Spleen (tissue), 11 donors: ENCODE data around the gene KLF13. TPM values are rescaled to one million over a fixed set of nuclear protein-coding genes. Genes with fewer than 3 reads are reported as not detected.

ENCODE experiments used
- DNase-seq: peaks from one replicate; pipeline ENCODE4 v3.0.0-alpha.2; 2020
- H3K27ac ChIP-seq, 8 donors: fragments of 200-600 bp; sonication (generic) in 7 of 8; 1 replicate in 4 of 8; 2 replicates in 4 of 8; pipeline versions ENCODE4 v1.5.0 to v1.8.0; 2016 to 2021; ENCODE audit warnings: inconsistent platforms in 4 of 8, mild to moderate bottlenecking in 4 of 8, moderate library complexity in 1 of 8
- H3K27me3 ChIP-seq, 7 donors: fragments of 200-600 bp; sonication (generic) in 6 of 7; replicated peaks in 1 of 7; 1 replicate in 4 of 7; 2 replicates in 3 of 7; pipeline versions ENCODE4 v1.5.0 to v1.8.0; 2016 to 2021; ENCODE audit warnings: inconsistent platforms in 3 of 7, mild to moderate bottlenecking in 1 of 7
- H3K36me3 ChIP-seq, 6 donors: fragments of 200-600 bp; sonication (generic) in 5 of 6; 1 replicate in 4 of 6; 2 replicates in 2 of 6; pipeline versions ENCODE4 v1.5.0 to v1.8.0; 2016 to 2021; ENCODE audit warnings: inconsistent platforms in 2 of 6
- H3K4me1 ChIP-seq, 6 donors: fragments of 200-600 bp; sonication (generic) in 5 of 6; 1 replicate in 3 of 6; 2 replicates in 3 of 6; pipeline versions ENCODE4 v1.5.0 to v1.8.0; 2016 to 2021; ENCODE audit warnings: inconsistent platforms in 3 of 6
- H3K4me3 ChIP-seq, 8 donors: fragments of 200-600 bp; sonication (generic) in 7 of 8; 1 replicate in 4 of 8; 2 replicates in 4 of 8; pipeline versions ENCODE4 v1.5.0 to v1.8.0; 2016 to 2021; ENCODE audit warnings: inconsistent platforms in 4 of 8, mild to moderate bottlenecking in 4 of 8, moderate library complexity in 2 of 8
- H3K9me3 ChIP-seq, 8 donors: fragments of 200-600 bp; sonication (generic) in 7 of 8; 1 replicate in 4 of 8; 2 replicates in 4 of 8; pipeline versions ENCODE4 v1.5.0 to v1.8.0; 2016 to 2021; ENCODE audit warnings: inconsistent platforms in 4 of 8
- POLR2A ChIP-seq, 3 donors: fragments of 450-650 bp; IDR thresholded peaks; one replicate each; pipeline ENCODE4 v1.5.1; 2017; ENCODE audit warnings: antibody characterized with exemption in 3 of 3, mild to moderate bottlenecking in 1 of 3
- POLR2AphosphoS5 ChIP-seq, 3 donors: sonication (generic); formaldehyde crosslinking; IDR thresholded peaks; one replicate each; pipeline ENCODE4 v1.5.1; 2017; ENCODE audit warnings: antibody characterized with exemption in 3 of 3
- WGBS, 5 donors: extraction: QIAGEN DNeasy Blood & Tissue Kit in 3 of 5; methylation state at CpG; one replicate each; pipeline versions ENCODE4 v1.1.5 to v1.1.7; 2013 to 2018; 5-methylcytosine and 5-hydroxymethylcytosine counted together
- intact Hi-C: fragments of 100-400 bp; cut with DNase I; formaldehyde crosslinking; loops from one replicate; pipeline ENCODE4 v1.15.0; 2023; ENCODE audit warnings: low total_unique reads
- polyA plus RNA-seq, 3 donors: library from polyadenylated mRNA; stranded (reverse); fragments of 200-250 nt; gene quantifications; one replicate each; pipeline ENCODE4 v1.2.1, GENCODE V29; 2013
- total RNA-seq, 7 donors: library from RNA; depleted of rRNA in 3 of 7; stranded (reverse); fragments of >200 nt in 3 of 7; fragmentation: NEBNext Ultra II Directional in 4 of 7; extraction: Animal tissue kit (Norgen Biotek cat#: 25700) in 4 of 7; gene quantifications; one replicate each; pipeline versions ENCODE4 v1.1.0 to v1.2.1, GENCODE V29; 2016 to 2021
- TF ChIP-seq, protein P1 (sequence below), 11 experiments: fragments of 200-600 bp in 7 of 11; fragments of 450-650 bp in 4 of 11; sonication (generic) in 4 of 11; IDR thresholded peaks in 8 of 11; conservative IDR thresholded peaks in 3 of 11; 1 replicate in 7 of 11; 2 replicates in 4 of 11; pipeline versions ENCODE4 v1.4.0 to v1.8.0; 2016 to 2021; ENCODE audit warnings: antibody characterized with exemption in 11 of 11, inconsistent platforms in 4 of 11, mild to moderate bottlenecking in 1 of 11
- donor health status: healthy with polysubstance abuse.
- donor health status: DM: no; HTN: no; CAD: no; lungs with moderate emphysema.
- donor health status: DM: no; HTN: no; CAD: no.
- donor health status: Bipolar disorder and iron deficiency.
- donor health status: healthy.
- donor health status: DM: no; HTN: no; CAD: no.
- donor health status: DM: yes; HTN: yes; CAD: no.

Gene KLF13
- total and polyA plus RNA-seq, 10 donors: 21.8 to 111 (median 81.4) TPM

GRCh38 chr15:31338879-31339557 is 12.4 kb downstream of the KLF13 start:
- peak; percentile 83 for DNase-seq
- TF ChIP-seq, protein P1, sequence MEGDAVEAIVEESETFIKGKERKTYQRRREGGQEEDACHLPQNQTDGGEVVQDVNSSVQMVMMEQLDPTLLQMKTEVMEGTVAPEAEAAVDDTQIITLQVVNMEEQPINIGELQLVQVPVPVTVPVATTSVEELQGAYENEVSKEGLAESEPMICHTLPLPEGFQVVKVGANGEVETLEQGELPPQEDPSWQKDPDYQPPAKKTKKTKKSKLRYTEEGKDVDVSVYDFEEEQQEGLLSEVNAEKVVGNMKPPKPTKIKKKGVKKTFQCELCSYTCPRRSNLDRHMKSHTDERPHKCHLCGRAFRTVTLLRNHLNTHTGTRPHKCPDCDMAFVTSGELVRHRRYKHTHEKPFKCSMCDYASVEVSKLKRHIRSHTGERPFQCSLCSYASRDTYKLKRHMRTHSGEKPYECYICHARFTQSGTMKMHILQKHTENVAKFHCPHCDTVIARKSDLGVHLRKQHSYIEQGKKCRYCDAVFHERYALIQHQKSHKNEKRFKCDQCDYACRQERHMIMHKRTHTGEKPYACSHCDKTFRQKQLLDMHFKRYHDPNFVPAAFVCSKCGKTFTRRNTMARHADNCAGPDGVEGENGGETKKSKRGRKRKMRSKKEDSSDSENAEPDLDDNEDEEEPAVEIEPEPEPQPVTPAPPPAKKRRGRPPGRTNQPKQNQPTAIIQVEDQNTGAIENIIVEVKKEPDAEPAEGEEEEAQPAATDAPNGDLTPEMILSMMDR (IDR thresholded peaks at IDR 0.05 in 8 of 11, conservative IDR thresholded peaks at IDR 0.05 in 3 of 11): no peak
- TF ChIP-seq POLR2AphosphoS5 (IDR thresholded peaks at IDR 0.05): peak; percentile 35 to 73 (median 59)
- Histone ChIP-seq H3K27me3 (no peaks in the 10 kb centered on the region), H3K9me3 (no peaks in the 10 kb centered on the region), H3K4me3 (peak overlapping the region in 1 of 8 donors; percentile 40), H3K27ac (peak overlapping the region in 7 of 8 donors; percentile 37 to 100 (median 96)), H3K36me3 (peaks cover 0 to 23% (median 0%) of the 10 kb centered on the region in 6 donors), H3K4me1 (peaks cover 39 to 100% (median 99%) of the 10 kb centered on the region in 6 donors)
- 55 to 72% (median 63%) methylated on average over 9 of the region's 9 CpGs for WGBS, 5 donors
- intact Hi-C loops: loop anchor here (10.0 kb wide), 1 partner anchor 56 kb away; no protein-coding TSS in a partner anchor

DNA sequence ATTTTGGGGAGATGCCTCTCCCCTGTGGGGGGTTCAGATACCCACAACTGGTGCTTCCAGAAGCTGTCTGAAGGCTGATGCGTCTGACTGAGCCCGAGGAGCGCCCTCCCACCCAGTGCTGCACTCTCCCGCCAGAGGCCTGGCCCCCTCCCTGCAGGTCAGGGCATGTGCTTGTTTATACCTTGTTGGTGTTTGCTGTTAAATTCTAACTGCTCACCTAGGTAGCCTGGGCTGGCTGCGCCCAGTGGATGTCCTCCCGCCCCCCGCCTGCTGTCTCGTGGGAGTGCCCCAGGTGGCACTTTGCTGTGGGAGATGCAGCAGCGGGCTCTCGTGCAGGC is 12.9 kb downstream of the KLF13 start:
- Histone ChIP-seq H3K36me3 (peaks cover 0 to 23% (median 0%) of the 10 kb centered on the region in 6 donors), H3K9me3 (no peaks in the 10 kb centered on the region), H3K27me3 (no peaks in the 10 kb centered on the region), H3K4me3 (no peak overlapping the region), H3K27ac (peak overlapping the region in 7 of 8 donors; percentile 1 to 100 (median 96)), H3K4me1 (peaks cover 40 to 100% (median 99%) of the 10 kb centered on the region in 6 donors)
- intact Hi-C loops: loop anchor here (10.0 kb wide), 1 partner anchor 55 kb away; no protein-coding TSS in a partner anchor
- TF ChIP-seq POLR2A (IDR thresholded peaks at IDR 0.05): no peak
- peak in 1 of 3 donors; percentile 23 for TF ChIP-seq POLR2AphosphoS5 (IDR thresholded peaks at IDR 0.05)
- 66 to 84% (median 81%) methylated on average over 4 to 10 of the region's 10 CpGs for WGBS, 5 donors
- no peak for DNase-seq

- intact Hi-C loops: no loop called here
- DNase-seq: peak; percentile 18
- Histone ChIP-seq H3K4me1 (peaks cover 45 to 100% (median 99%) of the 10 kb centered on the region in 6 donors), H3K4me3 (no peak overlapping the region), H3K27ac (peak overlapping the region in 6 of 8 donors; percentile 45 to 100 (median 97)), H3K36me3 (peaks cover 0 to 23% (median 0%) of the 10 kb centered on the region in 6 donors), H3K27me3 (no peaks in the 10 kb centered on the region), H3K9me3 (no peaks in the 10 kb centered on the region)
- TF ChIP-seq POLR2AphosphoS5 (IDR thresholded peaks at IDR 0.05) (no peak), POLR2A (IDR thresholded peaks at IDR 0.05) (no peak)
- TF ChIP-seq, protein P1 (IDR thresholded peaks at IDR 0.05 in 8 of 11, conservative IDR thresholded peaks at IDR 0.05 in 3 of 11): no peak
- 77 to 92% (median 88%) methylated on average over 4 to 5 of the region's 5 CpGs for WGBS, 5 donors
These were observed 13.4 kb downstream of the KLF13 start for GRCh38 chr15:31340047-31340446.

GRCh38 chr15:31340592-31340991 is 14.0 kb downstream of the KLF13 start:
- Histone ChIP-seq H3K27ac (peak overlapping the region in 4 of 8 donors; percentile 96 to 100 (median 98)), H3K36me3 (peaks cover 0 to 23% (median 0%) of the 10 kb centered on the region in 6 donors), H3K4me3 (no peak overlapping the region), H3K4me1 (peaks cover 47 to 100% (median 100%) of the 10 kb centered on the region in 6 donors), H3K27me3 (no peaks in the 10 kb centered on the region), H3K9me3 (no peaks in the 10 kb centered on the region)
- TF ChIP-seq, protein P1 (IDR thresholded peaks at IDR 0.05 in 8 of 11, conservative IDR thresholded peaks at IDR 0.05 in 3 of 11): no peak
- TF ChIP-seq POLR2AphosphoS5 (IDR thresholded peaks at IDR 0.05): no peak
- WGBS, 5 donors: 76 to 97% (median 86%) methylated on average over 7 of the region's 7 CpGs
- intact Hi-C loops: no loop called here
- peak; percentile 66 for DNase-seq
